Natural killer cell (primary cell): Measurements from ENCODE around the gene PLIN1. TPM values are rescaled to one million over a fixed set of nuclear protein-coding genes. Genes with fewer than 3 reads are reported as not detected.

Experiments
- ATAC-seq, 3 donors: fragments of 150-1000 bp in 2 of 3; fragments of 200-7000 bp in 1 of 3; cut with Tn5 transposase; 1 replicate in 1 of 3; 2 replicates in 2 of 3; pipeline ENCODE4 v1.10.0; 2021; ENCODE audit warnings: mild to moderate bottlenecking in 2 of 3, moderate library complexity in 2 of 3
- DNase-seq, 2 donors: peaks; one replicate each; pipeline versions ENCODE4 v3.0.0 to v3.0.0-alpha.2; 2013 to 2021; ENCODE audit warnings: mixed read lengths in 1 of 2
- H3K27ac ChIP-seq: one replicate; pipeline ENCODE4 v1.5.1; 2013; ENCODE audit warnings: mild to moderate bottlenecking, low read length
- H3K27me3 ChIP-seq: one replicate; pipeline ENCODE4 v1.6.1; 2013; ENCODE audit warnings: low read length; ENCODE audit not compliant: control insufficient read depth, insufficient read depth
- H3K36me3 ChIP-seq: one replicate; pipeline ENCODE4 v1.6.1; 2013; ENCODE audit warnings: low read length; ENCODE audit not compliant: control insufficient read depth, insufficient read depth
- H3K4me1 ChIP-seq: one replicate; pipeline ENCODE4 v1.6.1; 2013; ENCODE audit warnings: low read length; ENCODE audit not compliant: control insufficient read depth, insufficient read depth
- H3K4me3 ChIP-seq: one replicate; pipeline ENCODE4 v1.5.1; 2013; ENCODE audit warnings: low read length
- H3K9me3 ChIP-seq: one replicate; pipeline ENCODE4 v1.6.1; 2013; ENCODE audit warnings: low read length; ENCODE audit not compliant: control insufficient read depth, insufficient read depth
- H3K27ac Mint-ChIP-seq, 2 donors: one replicate each; pipeline ENCODE4 v1.8.0; 2022; ENCODE audit warnings: mild to moderate bottlenecking in 2 of 2, mixed read lengths in 2 of 2, moderate library complexity in 1 of 2
- H3K27me3 Mint-ChIP-seq, 2 donors: one replicate each; pipeline ENCODE4 v1.8.0; 2022; ENCODE audit warnings: low read depth in 2 of 2, mixed read lengths in 2 of 2
- H3K36me3 Mint-ChIP-seq: one replicate; pipeline ENCODE4 v1.8.0; 2022; ENCODE audit warnings: mixed read lengths
- H3K4me1 Mint-ChIP-seq, 2 donors: one replicate each; pipeline ENCODE4 v1.8.0; 2022; ENCODE audit warnings: mixed read lengths in 2 of 2
- H3K4me3 Mint-ChIP-seq: one replicate; pipeline ENCODE4 v1.8.0; 2022; ENCODE audit warnings: mild to moderate bottlenecking, moderate library complexity, mixed read lengths
- H3K9me3 Mint-ChIP-seq, 2 donors: one replicate each; pipeline ENCODE4 v1.8.0; 2022; ENCODE audit warnings: mixed read lengths in 2 of 2
- CTCF ChIP-seq: fragments of 200-600 bp; IDR thresholded peaks from one replicate; pipeline ENCODE4 v1.8.0; 2022; ENCODE audit warnings: antibody characterized with exemption
- WGBS: methylation state at CpG from one replicate; pipeline ENCODE4 v1.1.7; 2013; ENCODE audit warnings: missing lambda C conversion rate; ENCODE audit not compliant: insufficient coverage; 5-methylcytosine and 5-hydroxymethylcytosine counted together
- intact Hi-C: fragments of 100-400 bp; cut with micrococcal nuclease; formaldehyde crosslinking; loops from one replicate; pipeline ENCODE4 v1.14.2; 2022
- total RNA-seq, 4 donors: library from RNA; stranded (reverse); fragments of 120-200 nt in 1 of 4; gene quantifications; one replicate each; pipeline versions ENCODE4 v1.2.3 to v1.2.4, GENCODE V29; 2013 to 2022

PLIN1 gene
- total RNA-seq, result under 1 TPM; 0.40 to 0.75 (median 0.66) TPM
- 0.36 TPM for total RNA-seq (2013)

GRCh38 chr15:89679212-89679611, at the start of gene PLIN1:
PLIN1 (minus strand) TSS chr15:89679367; CDS start chr15:89677489, 1,878 bp downstream.
- Histone ChIP-seq H3K4me1 (no peaks in the 10 kb centered on the region), H3K4me3 (no peak within 1 kb of the TSS), H3K27me3 (no peaks in the 10 kb centered on the region), H3K36me3 (peaks cover 5% of the 10 kb centered on the region), H3K9me3 (no peaks in the 10 kb centered on the region), H3K27ac (no peak within 1 kb of the TSS)
- Mint-ChIP-seq H3K27ac (no peak within 1 kb of the TSS), H3K36me3 (peaks cover 8% of the 10 kb centered on the region), H3K4me1 (no peaks in the 10 kb centered on the region), H3K9me3 (no peaks in the 10 kb centered on the region), H3K27me3 (no peaks in the 10 kb centered on the region), H3K4me3 (no peak within 1 kb of the TSS)
- WGBS, result 97% methylated on average over 2 of the region's 2 CpGs
- no peak for ATAC-seq
- no peak for DNase-seq
- intact Hi-C loops, result no loop called here
- no peak for TF ChIP-seq CTCF

- no peaks in the 10 kb centered on the region for H3K36me3 Mint-ChIP-seq
- no peaks in the 10 kb centered on the region for H3K36me3 ChIP-seq
- ATAC-seq, result no peak
- no peaks in the 10 kb centered on the region for H3K27me3 ChIP-seq
- H3K4me1 Mint-ChIP-seq, result no peaks in the 10 kb centered on the region
- WGBS, result 73% methylated on average over 2 of the region's 2 CpGs
- no peak overlapping the region for H3K4me3 ChIP-seq
- H3K27me3 Mint-ChIP-seq, result peaks cover 0 to 8% of the 10 kb centered on the region in 2 donors
- H3K4me3 Mint-ChIP-seq, result no peak overlapping the region
- peaks cover 0 to 2% of the 10 kb centered on the region in 2 donors for H3K9me3 Mint-ChIP-seq
- DNase-seq, result no peak
- H3K27ac Mint-ChIP-seq, result no peak overlapping the region
- no peaks in the 10 kb centered on the region for H3K4me1 ChIP-seq
- intact Hi-C loops, result no loop called here
- no peak overlapping the region for H3K27ac ChIP-seq
- no peak for TF ChIP-seq CTCF
- H3K9me3 ChIP-seq, result no peaks in the 10 kb centered on the region
These were observed 49.1 kb upstream of the PLIN1 start for GRCh38 chr15:89728254-89728653.

GRCh38 chr15:89725064-89725463, 45.9 kb upstream of the PLIN1 start:
- no peak overlapping the region for H3K27ac Mint-ChIP-seq
- Histone ChIP-seq H3K27me3 (no peaks in the 10 kb centered on the region), H3K4me3 (no peak overlapping the region), H3K27ac (no peak overlapping the region), H3K4me1 (no peaks in the 10 kb centered on the region), H3K36me3 (no peaks in the 10 kb centered on the region), H3K9me3 (peaks cover 2% of the 10 kb centered on the region)
- peaks cover 0 to 2% of the 10 kb centered on the region in 2 donors for H3K9me3 Mint-ChIP-seq
- no peak for TF ChIP-seq CTCF
- no peak for ATAC-seq
- H3K27me3 Mint-ChIP-seq, result peaks cover 7 to 22% of the 10 kb centered on the region in 2 donors
- H3K4me1 Mint-ChIP-seq, result no peaks in the 10 kb centered on the region
- H3K36me3 Mint-ChIP-seq, result no peaks in the 10 kb centered on the region
- 82% methylated on average over 1 of the region's 1 CpG for WGBS
- H3K4me3 Mint-ChIP-seq, result no peak overlapping the region
- DNase-seq, result no peak
- intact Hi-C loops, result no loop called here

- Histone ChIP-seq H3K36me3 (no peaks in the 10 kb centered on the region), H3K27me3 (no peaks in the 10 kb centered on the region), H3K9me3 (peaks cover 2% of the 10 kb centered on the region), H3K4me3 (no peak overlapping the region), H3K4me1 (no peaks in the 10 kb centered on the region), H3K27ac (no peak overlapping the region)
- Mint-ChIP-seq H3K27me3 (peaks cover 7 to 22% of the 10 kb centered on the region in 2 donors), H3K4me3 (no peak overlapping the region), H3K36me3 (no peaks in the 10 kb centered on the region), H3K4me1 (no peaks in the 10 kb centered on the region), H3K9me3 (peaks cover 0 to 2% of the 10 kb centered on the region in 2 donors), H3K27ac (no peak overlapping the region)
- DNase-seq (no peak), ATAC-seq (no peak)
- 94% methylated on average over 1 of the region's 1 CpG for WGBS
- no peak for TF ChIP-seq CTCF
- intact Hi-C loops, result no loop called here
These were observed 45.5 kb upstream of the PLIN1 start for GRCh38 chr15:89724621-89725020.
